Lower leg skin (tissue), 3 donors: Measurements from ENCODE around the gene LMO2.

Experiments
- CTCF ChIP-seq, 3 donors: fragments of 450-650 bp; IDR thresholded peaks; one replicate each; pipeline ENCODE4 v1.5.1; 2016; ENCODE audit warnings: antibody characterized with exemption in 3 of 3, mild to moderate bottlenecking in 3 of 3, moderate library complexity in 2 of 3
- POLR2A ChIP-seq, 2 donors: fragments of 450-650 bp; IDR thresholded peaks; one replicate each; pipeline ENCODE4 v1.6.1; 2016 to 2017; ENCODE audit warnings: antibody characterized with exemption in 2 of 2, mild to moderate bottlenecking in 1 of 2, moderate library complexity in 1 of 2

GRCh38 chr11:33844236-33844635 is 47.6 kb downstream of the LMO2 start:
- TF ChIP-seq CTCF (IDR thresholded peaks at IDR 0.05) (no peak), POLR2A (IDR thresholded peaks at IDR 0.05) (no peak)
